ENCODE data around the gene GLI3.

The GLI3 gene

GRCh38 chr7:42167631-42168236 lies 69.3 kb downstream of the GLI3 start:
- Mint-ChIP-seq H3K4me3 (no peak overlapping the region), H3K27me3 (no peaks in the 10 kb centered on the region), H3K9me3 (no peaks in the 10 kb centered on the region), H3K27ac (no peak overlapping the region), H3K4me1 (ENCODE audit: low read depth) (no peaks in the 10 kb centered on the region), H3K36me3 (ENCODE audit: low read depth) (no peaks in the 10 kb centered on the region)
- intact Hi-C loops (cut with micrococcal nuclease): no loop called here

GRCh38 chr7:42167206-42167605 lies 69.8 kb downstream of the GLI3 start:
- Mint-ChIP-seq H3K4me1 (ENCODE audit: low read depth) (no peaks in the 10 kb centered on the region), H3K9me3 (no peaks in the 10 kb centered on the region)
- intact Hi-C loops (cut with micrococcal nuclease): no loop called here

DNA sequence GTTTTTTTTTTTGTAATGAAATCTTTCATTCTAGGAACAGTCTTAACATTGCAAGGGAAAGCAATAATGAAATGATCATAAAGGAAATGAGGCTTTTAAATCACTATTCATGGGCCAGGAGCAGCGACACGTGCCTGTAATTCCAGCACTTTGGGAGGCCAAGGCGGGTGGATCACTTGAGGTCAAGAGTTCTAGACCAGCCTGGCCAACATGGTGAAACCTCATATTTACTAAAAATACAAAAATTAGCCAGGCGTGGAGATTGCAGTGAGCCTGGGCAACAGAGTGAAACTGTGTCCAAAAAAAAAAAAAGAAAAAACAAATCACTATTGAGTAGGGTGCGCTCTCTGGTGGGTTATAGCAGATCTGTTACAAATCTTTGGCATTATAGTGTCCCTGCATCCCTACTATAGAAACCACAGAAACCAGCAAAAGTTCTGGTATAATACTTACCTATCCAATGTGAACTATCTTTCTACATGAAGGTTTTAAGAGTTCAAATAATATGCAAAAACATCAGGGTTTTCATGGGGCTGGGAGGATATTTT lies 72.1 kb downstream of the GLI3 start:
- no peak overlapping the region for H3K27ac Mint-ChIP-seq
- no peaks in the 10 kb centered on the region for H3K36me3 Mint-ChIP-seq (ENCODE audit: low read depth)
- no peaks in the 10 kb centered on the region for H3K27me3 Mint-ChIP-seq
- H3K4me3 Mint-ChIP-seq: no peak overlapping the region
- H3K4me1 Mint-ChIP-seq (ENCODE audit: low read depth): no peaks in the 10 kb centered on the region
- intact Hi-C loops (cut with micrococcal nuclease): no loop called here
- no peaks in the 10 kb centered on the region for H3K9me3 Mint-ChIP-seq

More at GRCh38 chr7:42167206-42167605, 69.8 kb downstream of the GLI3 start:
- Mint-ChIP-seq H3K36me3 (ENCODE audit: low read depth) (no peaks in the 10 kb centered on the region), H3K4me3 (no peak overlapping the region), H3K27me3 (no peaks in the 10 kb centered on the region), H3K27ac (no peak overlapping the region)

GRCh38 chr7:42162560-42163325 lies 74.3 kb downstream of the GLI3 start:
- Mint-ChIP-seq H3K36me3 (ENCODE audit: low read depth) (no peaks in the 10 kb centered on the region), H3K4me1 (ENCODE audit: low read depth) (no peaks in the 10 kb centered on the region), H3K27me3 (no peaks in the 10 kb centered on the region), H3K27ac (no peak overlapping the region), H3K9me3 (no peaks in the 10 kb centered on the region), H3K4me3 (no peak overlapping the region)
- intact Hi-C loops (cut with micrococcal nuclease): no loop called here

DNA sequence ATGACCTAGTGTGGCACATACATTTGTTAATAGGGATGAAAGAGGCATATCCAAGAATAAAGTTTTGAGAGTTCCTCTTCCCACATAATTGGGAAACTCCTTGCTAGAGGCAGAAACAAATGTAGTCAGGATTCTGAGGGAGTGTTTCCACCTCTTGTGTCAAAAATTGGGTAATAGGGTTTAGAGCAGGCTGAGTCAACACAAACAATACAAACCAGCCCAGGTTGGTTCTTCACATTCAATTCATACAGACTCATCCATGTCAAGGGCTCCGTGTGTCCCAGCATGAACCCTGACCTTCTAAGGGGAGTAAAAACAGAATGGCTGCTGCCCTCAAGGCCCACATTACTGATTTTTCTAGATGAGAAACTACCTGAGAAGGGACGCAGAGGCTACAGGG lies 75.3 kb downstream of the GLI3 start:
- H3K4me1 Mint-ChIP-seq (ENCODE audit: low read depth): no peaks in the 10 kb centered on the region
- H3K27me3 Mint-ChIP-seq: no peaks in the 10 kb centered on the region
- intact Hi-C loops (cut with micrococcal nuclease): no loop called here
- H3K36me3 Mint-ChIP-seq (ENCODE audit: low read depth): no peaks in the 10 kb centered on the region
- H3K9me3 Mint-ChIP-seq: no peaks in the 10 kb centered on the region
- H3K4me3 Mint-ChIP-seq: no peak overlapping the region
- H3K27ac Mint-ChIP-seq: no peak overlapping the region

DNA sequence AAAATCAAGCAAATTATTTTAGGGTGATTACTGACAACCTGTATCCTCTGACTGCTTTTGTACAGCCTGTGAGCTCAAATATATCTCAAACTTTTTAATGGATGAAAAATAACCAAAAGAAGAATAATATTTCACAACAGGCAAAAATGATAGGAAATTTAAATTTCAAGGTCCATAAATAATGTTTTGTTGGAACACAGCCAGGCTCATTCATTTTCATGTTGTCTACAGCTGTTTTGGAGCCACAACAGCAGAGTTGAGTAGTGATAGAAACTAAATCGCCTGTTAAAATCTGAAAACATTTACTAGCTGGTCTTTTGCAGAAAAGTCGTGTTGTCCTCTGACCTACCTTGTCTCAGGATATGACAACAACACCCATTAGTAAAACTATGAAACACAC lies 75.9 kb downstream of the GLI3 start:
- Mint-ChIP-seq H3K36me3 (ENCODE audit: low read depth) (no peaks in the 10 kb centered on the region), H3K4me1 (ENCODE audit: low read depth) (no peaks in the 10 kb centered on the region), H3K27me3 (no peaks in the 10 kb centered on the region), H3K4me3 (no peak overlapping the region), H3K27ac (no peak overlapping the region), H3K9me3 (no peaks in the 10 kb centered on the region)
- intact Hi-C loops (cut with micrococcal nuclease): no loop called here

DNA sequence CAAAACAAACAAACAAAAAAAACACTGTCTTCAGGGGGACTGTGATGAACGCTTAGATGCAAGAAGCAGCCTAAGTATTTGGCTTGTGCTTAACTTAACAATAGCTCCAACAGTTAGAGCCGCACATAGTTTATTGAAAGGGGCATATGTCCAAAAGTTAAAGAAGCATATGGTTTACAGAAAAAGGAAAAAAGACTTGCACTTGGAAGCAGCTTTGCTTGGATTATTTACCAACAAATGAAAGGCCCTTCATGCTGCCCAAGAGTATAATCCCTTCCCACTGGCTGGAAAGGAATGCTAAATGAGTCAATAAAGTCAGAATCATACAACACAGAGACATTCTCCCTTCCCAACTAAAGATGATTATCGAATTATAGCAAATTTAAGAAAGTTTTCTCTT lies 77.9 kb downstream of the GLI3 start:
- Mint-ChIP-seq H3K27me3 (no peaks in the 10 kb centered on the region), H3K36me3 (ENCODE audit: low read depth) (no peaks in the 10 kb centered on the region), H3K4me1 (ENCODE audit: low read depth) (no peaks in the 10 kb centered on the region), H3K27ac (no peak overlapping the region), H3K9me3 (no peaks in the 10 kb centered on the region), H3K4me3 (no peak overlapping the region)
- intact Hi-C loops (cut with micrococcal nuclease): no loop called here

DNA sequence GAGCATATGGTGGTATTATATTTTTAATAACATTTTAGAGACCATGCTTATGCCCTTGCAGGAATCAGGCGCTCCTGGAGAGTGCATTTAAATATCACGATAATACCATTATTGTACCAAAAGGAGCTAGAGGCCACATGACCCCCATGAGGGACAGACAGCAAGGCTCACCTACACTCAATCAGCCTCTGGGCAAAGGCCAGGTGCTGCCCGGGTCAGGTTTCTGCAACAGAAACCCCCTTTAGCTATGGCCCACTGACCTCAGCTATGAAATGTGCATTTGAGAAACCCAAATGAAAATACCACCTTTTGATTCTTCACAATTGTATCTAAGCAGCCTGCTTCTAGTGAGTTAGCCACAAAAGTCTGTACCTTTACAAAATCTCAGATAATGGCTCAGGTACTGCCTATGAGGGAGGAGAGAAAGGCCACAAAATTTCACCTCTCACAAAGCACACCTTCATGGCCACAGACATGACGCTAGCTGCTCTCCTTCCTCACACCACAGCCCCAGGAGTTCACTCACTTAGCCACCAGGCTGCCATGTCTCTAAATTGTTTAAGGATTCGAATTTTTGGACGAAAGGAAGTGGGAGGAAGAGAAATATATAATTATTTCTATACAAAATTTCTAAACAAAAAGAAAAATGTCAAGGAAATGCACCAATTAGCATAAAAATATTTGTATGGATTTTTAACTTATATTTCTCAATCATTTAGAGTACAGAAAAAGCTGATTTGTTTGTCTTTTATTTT lies 79.9 kb downstream of the GLI3 start:
- Mint-ChIP-seq H3K27me3 (no peaks in the 10 kb centered on the region), H3K4me3 (no peak overlapping the region), H3K9me3 (no peaks in the 10 kb centered on the region), H3K27ac (no peak overlapping the region), H3K36me3 (ENCODE audit: low read depth) (no peaks in the 10 kb centered on the region), H3K4me1 (ENCODE audit: low read depth) (no peaks in the 10 kb centered on the region)
- intact Hi-C loops (cut with micrococcal nuclease): no loop called here

DNA sequence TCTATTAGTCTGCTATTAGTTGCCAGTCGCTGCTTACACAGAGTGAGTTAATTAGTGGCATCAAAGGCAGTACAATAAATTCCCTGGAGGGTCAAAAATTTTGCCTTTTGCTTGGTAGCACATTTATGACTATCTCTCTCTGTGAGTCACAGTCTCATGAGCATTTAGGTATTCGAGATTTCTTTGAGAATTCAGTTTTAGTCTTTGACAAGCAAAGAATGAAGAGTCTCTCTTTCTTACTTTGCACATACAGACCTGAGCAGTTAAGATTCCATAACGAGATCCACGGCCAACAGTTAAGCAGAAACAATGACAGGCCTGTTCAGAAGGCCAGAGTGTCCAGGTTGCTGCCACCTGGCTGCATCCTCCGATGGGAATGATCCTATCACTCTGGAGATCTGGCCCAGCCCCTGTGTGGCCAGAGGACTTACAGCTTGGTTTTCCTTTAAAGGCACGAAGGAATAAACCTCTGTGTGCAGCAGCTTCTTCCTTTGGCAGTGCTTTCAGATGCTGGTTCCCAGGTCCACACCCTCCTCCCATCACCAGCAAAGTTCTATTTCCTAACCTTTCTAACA lies 80.6 kb downstream of the GLI3 start:
- Mint-ChIP-seq H3K9me3 (no peaks in the 10 kb centered on the region), H3K36me3 (ENCODE audit: low read depth) (no peaks in the 10 kb centered on the region), H3K4me1 (ENCODE audit: low read depth) (no peaks in the 10 kb centered on the region), H3K27me3 (no peaks in the 10 kb centered on the region), H3K4me3 (no peak overlapping the region), H3K27ac (no peak overlapping the region)
- intact Hi-C loops (cut with micrococcal nuclease): no loop called here

DNA sequence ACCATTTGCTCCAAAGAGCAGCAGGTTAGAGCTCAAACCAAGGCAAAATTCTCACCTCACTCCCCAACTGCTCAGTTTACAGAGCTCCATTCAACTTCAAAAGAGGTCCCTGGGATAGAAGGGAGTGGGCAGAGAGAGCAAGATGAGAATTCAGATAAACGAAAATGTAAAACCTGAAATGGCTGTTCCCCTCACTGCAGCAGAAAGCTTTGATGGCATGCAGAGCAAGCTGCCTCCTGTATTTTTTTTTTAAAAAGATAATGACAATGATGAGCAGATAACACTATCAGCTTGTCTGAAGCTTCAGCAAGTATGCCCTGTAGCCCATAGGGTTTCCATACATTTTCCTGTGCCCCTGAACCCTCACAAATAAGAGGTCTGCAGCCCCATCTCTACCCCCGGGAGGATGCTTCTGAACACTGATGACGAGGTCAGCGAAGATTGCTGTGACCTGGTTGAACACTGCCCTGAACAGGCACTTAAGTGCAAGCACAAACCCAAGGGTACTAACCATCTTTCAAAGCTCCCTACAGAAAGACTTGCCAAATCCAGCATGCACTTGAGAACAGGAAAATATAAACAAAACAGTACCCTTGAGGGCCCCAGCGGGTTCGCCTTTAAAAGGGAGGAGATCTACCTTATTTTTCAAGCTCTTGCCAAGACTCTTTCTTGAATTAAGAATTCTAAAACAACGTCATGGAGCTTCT lies 81.3 kb downstream of the GLI3 start:
- intact Hi-C loops (cut with micrococcal nuclease): no loop called here
- Mint-ChIP-seq H3K36me3 (ENCODE audit: low read depth) (no peaks in the 10 kb centered on the region), H3K4me1 (ENCODE audit: low read depth) (no peaks in the 10 kb centered on the region)

GRCh38 chr7:42154173-42154572 lies 82.8 kb downstream of the GLI3 start:
- H3K9me3 Mint-ChIP-seq: no peaks in the 10 kb centered on the region
- intact Hi-C loops (cut with micrococcal nuclease): no loop called here

More for the DNA sequence above, 81.3 kb downstream of the GLI3 start:
- Mint-ChIP-seq H3K27me3 (no peaks in the 10 kb centered on the region), H3K4me3 (no peak overlapping the region), H3K27ac (no peak overlapping the region), H3K9me3 (no peaks in the 10 kb centered on the region)

DNA sequence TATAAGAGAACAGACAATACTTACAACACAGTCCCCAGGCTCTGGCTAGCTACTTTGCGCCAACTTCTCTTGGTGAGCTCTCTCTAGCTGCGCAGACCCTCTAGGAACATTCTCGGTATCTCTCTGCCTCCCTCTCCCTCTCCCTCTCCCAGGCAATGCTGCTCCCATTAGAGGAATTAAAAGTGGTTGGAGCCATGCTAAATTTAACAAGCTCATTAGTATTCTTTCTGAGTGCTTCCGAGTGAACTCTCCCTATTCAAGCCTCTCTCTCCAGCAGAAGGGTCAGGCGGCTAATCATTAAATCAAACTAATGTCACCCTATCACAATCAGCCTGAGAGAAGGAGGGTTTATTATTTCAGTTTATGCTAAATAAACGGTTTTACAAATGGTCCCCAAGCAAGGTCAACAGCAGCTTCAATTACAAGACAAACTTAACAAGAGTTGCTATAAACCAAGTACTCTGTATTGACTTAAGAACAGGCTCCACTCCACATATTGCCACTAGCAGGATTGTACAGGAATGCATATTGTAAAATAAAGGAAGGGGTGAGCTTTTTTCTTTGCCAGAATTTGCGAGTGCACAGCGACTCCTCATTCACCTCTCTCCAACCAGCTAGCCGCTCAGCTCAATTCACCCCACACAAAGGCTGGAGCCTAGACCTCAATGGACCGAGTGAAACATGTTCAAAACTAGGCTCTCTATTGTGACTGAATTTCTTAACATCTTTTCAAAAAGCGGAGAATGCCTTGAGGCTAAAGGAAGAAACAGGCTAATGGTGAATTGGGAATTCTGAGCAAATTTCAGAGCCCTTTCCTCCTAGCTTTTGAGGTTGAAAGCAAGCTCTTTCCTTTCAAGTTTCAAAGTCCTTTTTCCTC lies 84.4 kb downstream of the GLI3 start:
- H3K4me1 Mint-ChIP-seq (ENCODE audit: low read depth): no peaks in the 10 kb centered on the region
- no peaks in the 10 kb centered on the region for H3K36me3 Mint-ChIP-seq (ENCODE audit: low read depth)
- intact Hi-C loops (cut with micrococcal nuclease): no loop called here
- no peaks in the 10 kb centered on the region for H3K9me3 Mint-ChIP-seq
- no peak overlapping the region for H3K27ac Mint-ChIP-seq
- H3K4me3 Mint-ChIP-seq: no peak overlapping the region
- peaks cover 2% of the 10 kb centered on the region for H3K27me3 Mint-ChIP-seq

More at GRCh38 chr7:42154173-42154572, 82.8 kb downstream of the GLI3 start:
- peaks cover 2% of the 10 kb centered on the region for H3K27me3 Mint-ChIP-seq
- no peaks in the 10 kb centered on the region for H3K4me1 Mint-ChIP-seq (ENCODE audit: low read depth)
- H3K4me3 Mint-ChIP-seq: no peak overlapping the region
- no peak overlapping the region for H3K27ac Mint-ChIP-seq
- H3K36me3 Mint-ChIP-seq (ENCODE audit: low read depth): no peaks in the 10 kb centered on the region

DNA sequence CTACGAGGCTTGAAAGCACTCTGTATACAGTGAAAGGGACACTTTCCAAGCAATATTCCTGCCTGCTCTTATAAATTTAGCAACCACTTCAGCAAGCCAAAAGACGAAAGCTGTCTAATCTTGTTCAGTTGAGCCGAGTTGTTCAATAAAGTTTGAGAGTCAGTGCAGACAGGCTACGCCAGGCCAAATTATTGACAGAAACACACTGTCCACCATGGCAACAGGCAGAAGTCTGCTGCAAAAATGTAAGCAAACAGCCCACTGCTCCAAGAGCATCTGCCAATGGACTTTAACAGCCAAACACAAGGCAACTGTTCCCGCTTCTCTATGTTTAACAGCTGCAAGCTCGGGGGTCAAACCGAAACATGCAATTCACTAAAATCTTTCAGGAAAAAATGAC lies 85.7 kb downstream of the GLI3 start:
- Mint-ChIP-seq H3K27ac (no peak overlapping the region), H3K9me3 (no peaks in the 10 kb centered on the region), H3K27me3 (peaks cover 2% of the 10 kb centered on the region), H3K4me3 (no peak overlapping the region), H3K36me3 (ENCODE audit: low read depth) (no peaks in the 10 kb centered on the region), H3K4me1 (ENCODE audit: low read depth) (no peaks in the 10 kb centered on the region)
- intact Hi-C loops (cut with micrococcal nuclease): no loop called here
